Measurements from ENCODE around the gene LPAR3. TPM values are rescaled to one million over a fixed set of nuclear protein-coding genes. Genes with fewer than 3 reads are reported as not detected.
"Not testable (repeated sequence)": the region's sequence is repeated elsewhere in the genome, so short reads cannot be mapped to it uniquely, and the experiment has no call there.

Gene LPAR3
- total RNA-seq, 2 experiments from 2014 or later, result 0.58 to 0.81 TPM

- DNase-seq, result no peak
- intact Hi-C loops (cut with micrococcal nuclease), result no loop called here
- ATAC-seq, result no peak
- no peaks in the 10 kb centered on the region for H3K9me3 Mint-ChIP-seq
- H3K27me3 Mint-ChIP-seq, result peaks cover 3% of the 10 kb centered on the region
- no peaks in the 10 kb centered on the region for H3K4me1 Mint-ChIP-seq (ENCODE audit: low read depth)
- POLR2A ChIA-PET, result no interaction called here
- no peaks in the 10 kb centered on the region for H3K36me3 Mint-ChIP-seq (ENCODE audit: low read depth)
- CTCF ChIA-PET, result no interaction called here
- H3K27ac Mint-ChIP-seq, result no peak overlapping the region
- no peak for TF ChIP-seq CTCF (IDR thresholded peaks at IDR 0.05)
- no peak overlapping the region for H3K4me3 Mint-ChIP-seq
These were observed 14.3 kb upstream of the LPAR3 start for GRCh38 chr1:84907095-84907827.

GRCh38 chr1:84902727-84903126 lies 9.7 kb upstream of the LPAR3 start:
- intact Hi-C loops (cut with micrococcal nuclease); ATAC-seq; H3K4me3 Mint-ChIP-seq; H3K9me3 Mint-ChIP-seq; DNase-seq; H3K4me1 Mint-ChIP-seq (ENCODE audit: low read depth); H3K36me3 Mint-ChIP-seq (ENCODE audit: low read depth); H3K27ac Mint-ChIP-seq; POLR2A ChIA-PET; H3K27me3 Mint-ChIP-seq; CTCF ChIA-PET: not testable (repeated sequence)

GRCh38 chr1:84899969-84900368 lies 7.0 kb upstream of the LPAR3 start:
- CTCF ChIA-PET, result interaction anchor here (0.8 kb wide), 1 partner anchor 45 kb away, joined by 3 read pairs; no protein-coding TSS in a partner anchor

GRCh38 chr1:84896279-84896678 lies 3.3 kb upstream of the LPAR3 start:
- peaks cover 29% of the 10 kb centered on the region for H3K27me3 Mint-ChIP-seq

More at GRCh38 chr1:84899969-84900368, 7.0 kb upstream of the LPAR3 start:
- TF ChIP-seq CTCF (IDR thresholded peaks at IDR 0.05), result no peak
- Mint-ChIP-seq H3K4me3 (no peak overlapping the region), H3K27me3 (peaks cover 3% of the 10 kb centered on the region), H3K4me1 (ENCODE audit: low read depth) (no peaks in the 10 kb centered on the region), H3K9me3 (no peaks in the 10 kb centered on the region), H3K27ac (no peak overlapping the region), H3K36me3 (ENCODE audit: low read depth) (no peaks in the 10 kb centered on the region)
- intact Hi-C loops (cut with micrococcal nuclease), result no loop called here
- ATAC-seq, result no peak
- POLR2A ChIA-PET, result no interaction called here
- DNase-seq, result no peak

GRCh38 chr1:84890566-84890965 lies 2.4 kb downstream of the LPAR3 start:
- intact Hi-C loops (cut with micrococcal nuclease), result no loop called here
- TF ChIP-seq CTCF (IDR thresholded peaks at IDR 0.05), result no peak
- H3K27ac Mint-ChIP-seq, result no peak overlapping the region
- H3K4me3 Mint-ChIP-seq, result no peak overlapping the region
- ChIA-PET POLR2A (no interaction called here), CTCF (interaction anchor here (1.2 kb wide), 1 partner anchor 54 kb away, joined by 3 read pairs; no protein-coding TSS in a partner anchor)
- H3K27me3 Mint-ChIP-seq, result peaks cover 27% of the 10 kb centered on the region
- no peak for DNase-seq
- H3K4me1 Mint-ChIP-seq (ENCODE audit: low read depth), result peaks cover 13% of the 10 kb centered on the region
- no peaks in the 10 kb centered on the region for H3K36me3 Mint-ChIP-seq (ENCODE audit: low read depth)
- H3K9me3 Mint-ChIP-seq, result no peaks in the 10 kb centered on the region
- ATAC-seq, result no peak

More at GRCh38 chr1:84896279-84896678, 3.3 kb upstream of the LPAR3 start:
- Mint-ChIP-seq H3K4me3 (no peak overlapping the region), H3K36me3 (ENCODE audit: low read depth) (no peaks in the 10 kb centered on the region), H3K9me3 (no peaks in the 10 kb centered on the region), H3K27ac (no peak overlapping the region), H3K4me1 (ENCODE audit: low read depth) (peaks cover 8% of the 10 kb centered on the region)
- ATAC-seq (no peak), DNase-seq (no peak)
- CTCF ChIA-PET, result interaction anchor here (1.2 kb wide), 1 partner anchor 114 kb away, joined by 3 read pairs; no protein-coding TSS in a partner anchor
- POLR2A ChIA-PET, result no interaction called here
- no peak for TF ChIP-seq CTCF (IDR thresholded peaks at IDR 0.05)
- intact Hi-C loops (cut with micrococcal nuclease), result no loop called here
